ENCODE measurements around the gene VAV1.

The VAV1 gene

GRCh38 chr19:6779206-6779605, 6.7 kb downstream of the VAV1 start:
- Histone ChIP-seq H3K4me2 (ENCODE audit: low read depth, low read length, poor library complexity, severe bottlenecking) (no peak overlapping the region), H3K9me2 (replicated peaks; ENCODE audit: insufficient read depth, low read length) (no peaks in the 10 kb centered on the region), H3K27me3 (ENCODE audit: low read length) (no peaks in the 10 kb centered on the region), H3F3A (ENCODE audit: insufficient read depth) (peaks cover 7% of the 10 kb centered on the region; the same call in 1 of the 2 replicates), H3K4me3 (ENCODE audit: insufficient read depth, low read length, poor library complexity, severe bottlenecking) (no peak overlapping the region), H3K27ac (ENCODE audit: low read depth, low read length) (no peak overlapping the region), H3K9ac (ENCODE audit: low read length) (no peak overlapping the region), H3K9me3 (ENCODE audit: insufficient read depth, low read length) (no peaks in the 10 kb centered on the region), H2AFZ (ENCODE audit: low read depth, low read length, severe bottlenecking) (no peak overlapping the region), H4K20me1 (ENCODE audit: low read depth, low read length) (peaks cover 3% of the 10 kb centered on the region; the same call in 1 of the 2 replicates), H3K79me2 (ENCODE audit: insufficient read depth, low read length) (peaks cover 94% of the 10 kb centered on the region), H3K36me3 (ENCODE audit: low read length) (no peaks in the 10 kb centered on the region)
- no peak for TF ChIP-seq CTCF (IDR thresholded peaks at IDR 0.05; ENCODE audit: insufficient read depth, low read length, poor library complexity, severe bottlenecking)
- no peak for TF ChIP-seq EZH2phosphoT487 (conservative IDR thresholded peaks at IDR 0.05; ENCODE audit: low read length)

DNA sequence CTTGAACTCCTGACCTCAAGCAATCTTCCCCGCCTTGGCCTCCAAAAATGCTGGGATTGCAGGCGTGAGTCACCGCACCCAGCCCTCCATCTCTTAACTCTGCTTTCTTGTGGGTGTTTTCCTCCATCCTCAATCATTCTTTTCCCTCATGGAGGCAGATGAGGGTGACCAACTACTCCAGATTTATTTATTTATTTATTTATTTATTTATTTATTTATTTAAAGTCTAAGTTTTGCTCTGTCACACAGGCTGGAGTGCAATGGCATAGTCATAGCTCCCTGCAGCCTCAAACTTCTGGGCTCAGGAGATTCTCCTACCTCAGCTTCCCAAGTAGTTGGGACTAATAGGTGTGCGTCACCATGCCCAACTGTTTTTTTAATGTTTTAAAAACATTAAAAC, 14.9 kb downstream of the VAV1 start:
- Histone ChIP-seq H3K79me2 (ENCODE audit: insufficient read depth, low read length) (peaks cover 77% of the 10 kb centered on the region), H3K4me2 (ENCODE audit: low read depth, low read length, poor library complexity, severe bottlenecking) (no peak overlapping the region), H4K20me1 (ENCODE audit: low read depth, low read length) (no peaks in the 10 kb centered on the region; the same call in 1 of the 2 replicates), H3F3A (ENCODE audit: insufficient read depth) (no peaks in the 10 kb centered on the region), H3K9me2 (replicated peaks; ENCODE audit: insufficient read depth, low read length) (no peaks in the 10 kb centered on the region), H3K27me3 (ENCODE audit: low read length) (no peaks in the 10 kb centered on the region), H3K9ac (ENCODE audit: low read length) (no peak overlapping the region), H3K9me3 (ENCODE audit: insufficient read depth, low read length) (no peaks in the 10 kb centered on the region), H3K27ac (ENCODE audit: low read depth, low read length) (no peak overlapping the region), H3K4me3 (ENCODE audit: insufficient read depth, low read length, poor library complexity, severe bottlenecking) (no peak overlapping the region), H3K36me3 (ENCODE audit: low read length) (no peaks in the 10 kb centered on the region), H2AFZ (ENCODE audit: low read depth, low read length, severe bottlenecking) (no peak overlapping the region)
- TF ChIP-seq EZH2phosphoT487 (conservative IDR thresholded peaks at IDR 0.05; ENCODE audit: low read length) (no peak), CTCF (IDR thresholded peaks at IDR 0.05; ENCODE audit: insufficient read depth, low read length, poor library complexity, severe bottlenecking) (no peak)

- H3K9me3 ChIP-seq (ENCODE audit: insufficient read depth, low read length) = no peaks in the 10 kb centered on the region
- H3K27ac ChIP-seq (ENCODE audit: low read depth, low read length) = no peak overlapping the region
- no peak overlapping the region for H3K9ac ChIP-seq (ENCODE audit: low read length)
- no peak for TF ChIP-seq CTCF (IDR thresholded peaks at IDR 0.05; ENCODE audit: insufficient read depth, low read length, poor library complexity, severe bottlenecking)
- no peak for TF ChIP-seq EZH2phosphoT487 (conservative IDR thresholded peaks at IDR 0.05; ENCODE audit: low read length)
- H3K79me2 ChIP-seq (ENCODE audit: insufficient read depth, low read length) = peaks cover 71% of the 10 kb centered on the region
- H2AFZ ChIP-seq (ENCODE audit: low read depth, low read length, severe bottlenecking) = no peak overlapping the region
- H3K4me2 ChIP-seq (ENCODE audit: low read depth, low read length, poor library complexity, severe bottlenecking) = no peak overlapping the region
- no peaks in the 10 kb centered on the region for H3F3A ChIP-seq (ENCODE audit: insufficient read depth)
- H4K20me1 ChIP-seq (ENCODE audit: low read depth, low read length) = no peaks in the 10 kb centered on the region; the same call in 1 of the 2 replicates
- no peaks in the 10 kb centered on the region for H3K36me3 ChIP-seq (ENCODE audit: low read length)
- H3K4me3 ChIP-seq (ENCODE audit: insufficient read depth, low read length, poor library complexity, severe bottlenecking) = no peak overlapping the region
- H3K9me2 ChIP-seq (replicated peaks; ENCODE audit: insufficient read depth, low read length) = no peaks in the 10 kb centered on the region
- H3K27me3 ChIP-seq (ENCODE audit: low read length) = no peaks in the 10 kb centered on the region
These were observed 16.4 kb downstream of the VAV1 start for GRCh38 chr19:6788896-6789295.

Data from SU-DHL-6 (cell line).